GM12872 (cell line): ENCODE measurements around the gene CTSZ.

Experiments used
- CTCF ChIP-seq: IDR thresholded peaks from 3 replicates; pipeline ENCODE4 v1.5.1; 2011; ENCODE audit warnings: low read depth, mild to moderate bottlenecking, low read length, moderate library complexity; ENCODE audit not compliant: insufficient read depth

Gene CTSZ

GRCh38 chr20:59030911-59031563 lies 24.0 kb upstream of the CTSZ start:
- no peak for TF ChIP-seq CTCF

- TF ChIP-seq CTCF: no peak
Measured at GRCh38 chr20:59028812-59029211, 21.8 kb upstream of the CTSZ start.

- no peak for TF ChIP-seq CTCF
Measured at GRCh38 chr20:59027741-59028320, 20.8 kb upstream of the CTSZ start.

GRCh38 chr20:59026904-59027740 lies 20.1 kb upstream of the CTSZ start:
- TF ChIP-seq CTCF: no peak

- no peak for TF ChIP-seq CTCF
Measured at GRCh38 chr20:59025511-59025910, 18.5 kb upstream of the CTSZ start.

GRCh38 chr20:59025086-59025485 lies 18.0 kb upstream of the CTSZ start:
- no peak for TF ChIP-seq CTCF

- TF ChIP-seq CTCF: no peak
Measured at GRCh38 chr20:59024111-59024530, 17.1 kb upstream of the CTSZ start.
